Jurkat, Clone E6-1 (cell line): ENCODE measurements around the gene PROB1.
"Not testable (repeated sequence)": the region's sequence is repeated elsewhere in the genome, so short reads cannot be mapped to it uniquely, and the experiment has no call there.

ENCODE experiments used
- DNase-seq: peaks from one replicate; pipeline ENCODE4 v3.0.0-alpha.2; 2011; ENCODE audit warnings: low read depth, low spot score
- H3K4me3 ChIP-seq: 2 replicates; pipeline ENCODE4 v1.5.1; 2011; ENCODE audit warnings: mild to moderate bottlenecking, low read length, control low read depth, moderate library complexity

The PROB1 gene

DNA sequence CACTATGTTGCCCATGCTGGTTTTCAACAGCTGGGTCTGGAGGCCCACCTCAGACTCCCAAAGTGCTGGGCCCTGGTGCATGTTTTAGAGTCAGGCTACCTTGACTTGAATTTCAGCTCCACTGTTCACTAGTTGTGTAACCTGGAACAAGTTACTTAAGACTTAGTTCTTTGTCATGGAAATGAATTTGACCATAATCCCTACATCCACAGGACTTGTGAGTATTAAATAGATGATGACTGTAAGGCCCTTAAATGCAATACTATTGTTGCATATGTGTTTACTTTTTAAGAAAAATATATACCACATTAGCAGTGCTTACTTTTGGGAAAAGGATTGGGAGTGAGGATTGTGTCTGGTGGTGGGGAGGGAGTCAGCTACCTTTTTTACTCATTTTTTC is 36.8 kb downstream of the PROB1 start:
- no peak for DNase-seq
- H3K4me3 ChIP-seq: no peak overlapping the region

DNA sequence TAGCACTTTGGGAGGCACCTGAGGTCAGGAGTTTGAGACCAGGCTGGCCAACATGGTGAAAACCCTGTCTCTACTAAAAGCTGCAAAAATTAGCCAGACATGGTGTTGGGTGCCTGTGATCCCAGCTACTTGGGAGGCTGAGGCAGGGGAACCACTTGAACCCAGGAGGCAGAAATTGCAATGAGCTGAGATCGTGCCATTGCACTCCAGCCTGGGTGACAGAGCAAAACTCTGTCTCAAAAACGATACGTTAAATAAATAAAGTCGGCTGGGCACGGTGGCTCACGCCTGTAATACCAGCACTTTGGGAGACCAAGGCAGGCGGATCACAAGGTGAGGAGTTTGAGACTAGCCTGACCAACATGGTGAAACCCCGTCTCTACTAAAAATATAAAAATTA is 39.0 kb downstream of the PROB1 start:
- not testable (repeated sequence) for DNase-seq, H3K4me3 ChIP-seq

- DNase-seq: no peak
- H3K4me3 ChIP-seq: no peak overlapping the region
Measured at GRCh38 chr5:139354186-139354585, 40.7 kb downstream of the PROB1 start.

- H3K4me3 ChIP-seq, DNase-seq: not testable (repeated sequence)
Measured at GRCh38 chr5:139347863-139348262, 47.0 kb downstream of the PROB1 start.

- H3K4me3 ChIP-seq: not testable (repeated sequence)
Measured at GRCh38 chr5:139345442-139345841, 49.5 kb downstream of the PROB1 start.

GRCh38 chr5:139344177-139344576 is 50.7 kb downstream of the PROB1 start:
- no peak for DNase-seq
- no peak overlapping the region for H3K4me3 ChIP-seq

More at GRCh38 chr5:139345442-139345841, 49.5 kb downstream of the PROB1 start:
- DNase-seq: not testable (repeated sequence)

DNA sequence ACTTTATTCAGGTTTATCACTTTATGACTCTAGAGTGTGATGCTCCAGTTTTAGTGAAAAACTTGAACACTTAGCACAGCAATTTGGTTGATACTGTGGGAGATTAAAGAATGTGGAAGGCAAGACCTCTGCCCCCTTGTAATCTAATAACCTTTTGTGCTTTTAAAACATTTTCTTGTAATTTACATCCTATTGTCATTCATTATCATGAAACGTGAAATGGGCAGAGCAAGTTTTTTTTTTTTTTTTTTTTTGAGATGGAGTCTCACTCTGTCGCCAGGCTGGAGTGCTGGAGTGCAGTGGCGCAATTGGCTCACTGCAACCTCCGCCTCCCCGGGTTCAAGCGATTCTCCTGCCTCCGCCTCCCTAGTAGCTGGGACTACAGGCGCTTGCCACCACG is 51.4 kb downstream of the PROB1 start:
- no peak for DNase-seq
- peak overlapping the region; percentile 98 for H3K4me3 ChIP-seq

DNA sequence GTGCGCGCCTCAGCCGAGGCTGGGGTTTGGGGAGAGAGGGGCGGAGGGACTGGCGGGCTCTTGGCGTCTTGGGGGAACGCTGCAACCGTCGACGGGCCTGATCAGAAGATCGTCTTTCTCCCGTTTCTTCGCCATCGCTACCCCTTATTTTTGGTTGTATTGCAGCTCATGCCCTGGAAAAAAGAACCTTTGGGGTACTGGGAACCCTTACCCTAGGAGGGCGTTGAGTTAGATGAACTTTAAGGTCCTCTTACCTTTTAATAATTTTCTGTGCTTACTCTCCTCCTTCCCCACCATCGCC is 52.5 kb downstream of the PROB1 start:
- DNase-seq: no peak
- H3K4me3 ChIP-seq: peak overlapping the region; percentile 98

- peak; percentile 97 for DNase-seq
- peak within 1 kb of the TSS; percentile 98 for H3K4me3 ChIP-seq
Measured at GRCh38 chr5:139341689-139342422, 53.0 kb downstream of the PROB1 start, which contains the start of gene PAIP2. Gene PAIP2, plus strand, starts transcription at chr5:139341854. Its CDS starts 21,931 bp downstream, at chr5:139363785.

DNA sequence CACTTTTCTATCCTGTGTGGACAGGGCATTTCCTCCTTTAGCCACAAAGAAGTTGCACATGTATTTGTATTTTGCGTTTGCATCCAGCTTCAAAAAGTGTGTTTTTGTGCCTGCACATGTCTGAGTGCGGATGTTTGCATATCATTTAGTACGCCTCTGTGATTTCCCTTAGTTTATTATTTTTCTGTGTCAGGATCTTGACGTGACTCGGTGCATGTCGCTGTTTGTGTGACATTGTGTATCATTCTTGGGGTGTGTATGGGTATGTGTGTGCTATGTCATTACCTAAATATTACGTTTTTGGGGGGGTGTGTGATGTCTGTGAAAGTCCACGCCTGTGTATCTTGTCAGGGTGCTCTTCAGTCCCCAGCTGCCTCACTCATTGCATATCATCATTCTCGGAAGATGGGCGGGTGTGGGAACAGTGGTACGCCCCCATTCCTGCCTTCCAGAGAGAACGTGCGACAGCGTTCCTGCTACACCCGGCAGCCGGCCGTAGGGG is 53.7 kb downstream of the PROB1 start:
- DNase-seq: no peak
- peak overlapping the region; percentile 98 for H3K4me3 ChIP-seq
